ENCODE results near the gene RAPGEF5.

- TF ChIP-seq POLR2A (IDR thresholded peaks at IDR 0.05; ENCODE audit: low read length) (no peak), GATA1 (IDR thresholded peaks at IDR 0.05; ENCODE audit: low read depth, low read length) (no peak)
Measured at GRCh38 chr7:22295402-22296264, 61.3 kb downstream of the RAPGEF5 start.

Data from erythroblast (primary cell).